NOMO-1 treated with dmso at 0.1 percent for 144 hours (cell line): ENCODE measurements around the gene SATB1.

Source experiments
- DNase-seq: peaks from one replicate; lab custom pipeline; 2025; ENCODE audit not compliant: unreplicated experiment; lab: John Stamatoyannopoulos, UW

Gene SATB1

DNA sequence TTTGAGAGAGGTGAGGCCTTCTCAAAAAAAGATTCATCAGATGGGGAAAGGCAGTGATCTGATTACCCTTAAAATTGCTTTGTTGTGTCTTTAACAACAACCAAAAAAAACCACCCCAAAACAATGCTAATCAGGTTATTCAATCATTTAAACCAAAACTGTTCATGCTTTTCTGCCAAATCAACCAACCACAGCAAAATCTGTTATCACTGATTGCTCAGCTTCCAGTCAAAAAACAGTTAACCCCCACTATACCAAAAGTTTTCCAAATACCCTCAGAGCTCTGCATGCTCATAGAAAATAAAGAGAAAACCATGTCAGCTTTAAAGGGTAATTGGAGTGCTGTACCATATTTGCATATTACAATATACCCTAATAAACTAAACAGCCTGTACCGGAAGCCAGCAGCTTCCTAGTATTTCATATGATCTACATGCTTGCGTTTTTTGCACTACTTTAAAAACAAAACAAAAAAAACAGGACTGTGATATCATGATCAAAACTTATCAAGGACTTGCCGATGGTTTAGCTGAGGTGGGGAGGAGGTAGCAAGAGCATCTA lies 22.8 kb downstream of the SATB1 start:
- no peak for DNase-seq

DNA sequence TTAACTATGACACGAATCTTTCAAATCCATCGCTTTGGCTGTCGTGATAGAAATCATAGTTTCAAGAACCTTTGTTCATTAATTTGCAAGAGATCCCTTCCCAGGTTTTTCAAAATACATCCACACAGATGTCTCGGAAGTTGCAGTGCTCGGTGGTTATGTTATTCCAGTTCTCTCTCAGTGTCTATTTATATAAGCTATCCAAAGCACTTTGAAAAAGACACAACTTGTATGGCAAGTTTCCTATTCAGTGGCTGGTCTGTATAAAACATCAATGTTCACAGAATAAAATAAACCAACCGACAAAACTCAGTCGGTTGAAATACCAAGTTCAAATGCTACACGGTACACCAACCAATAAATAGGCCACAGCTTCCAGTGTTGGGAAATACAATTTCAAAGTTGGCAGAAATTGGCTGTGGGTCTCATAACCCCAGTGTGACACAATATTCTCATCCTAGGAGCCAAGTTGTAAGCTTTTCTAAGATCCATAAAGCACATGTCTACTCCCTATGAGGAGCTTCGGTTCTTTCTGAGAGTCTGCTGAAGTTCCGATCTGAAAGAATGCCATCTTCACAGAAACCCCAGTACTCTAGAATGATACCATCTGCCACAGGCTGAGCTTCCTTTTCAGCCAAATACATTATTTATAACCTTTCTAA lies 23.7 kb downstream of the SATB1 start:
- DNase-seq: no peak

DNA sequence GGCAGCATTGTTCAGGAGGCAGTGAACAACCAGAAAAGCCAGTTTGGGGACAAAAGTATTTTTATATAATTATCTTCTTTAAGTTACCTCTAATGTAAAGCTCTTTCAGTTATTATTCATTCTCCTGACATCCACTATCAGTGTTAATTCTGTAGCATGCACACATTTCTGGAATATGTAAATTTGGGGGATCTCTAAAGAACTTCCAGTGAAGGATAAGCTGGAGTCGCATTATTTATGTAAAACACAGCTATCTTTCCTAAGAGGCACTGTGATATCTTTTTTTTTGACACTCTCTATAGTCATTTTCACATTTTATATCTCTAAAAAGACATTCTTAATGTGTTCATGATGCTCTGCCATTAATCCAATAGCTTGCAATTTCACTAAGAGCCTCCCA lies 26.7 kb downstream of the SATB1 start:
- DNase-seq: no peak

DNA sequence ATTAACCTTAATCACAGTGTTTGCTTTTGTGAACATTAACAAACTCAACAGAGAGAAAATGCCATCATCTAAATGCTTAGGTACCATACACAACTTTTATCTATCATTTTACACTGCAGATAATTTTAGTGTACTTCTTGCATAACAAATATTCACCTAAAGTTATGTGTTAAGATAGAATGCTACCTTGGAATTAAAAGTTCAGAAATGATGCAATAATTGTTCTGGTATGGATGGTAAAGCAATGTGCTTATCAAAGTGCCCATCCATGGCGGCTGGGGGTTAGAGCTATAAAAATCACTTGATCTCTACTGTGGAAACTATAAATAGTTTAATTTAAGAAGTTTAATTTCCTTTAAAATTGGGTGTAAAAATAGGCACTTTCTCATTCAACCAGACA lies 28.7 kb downstream of the SATB1 start:
- no peak for DNase-seq

DNA sequence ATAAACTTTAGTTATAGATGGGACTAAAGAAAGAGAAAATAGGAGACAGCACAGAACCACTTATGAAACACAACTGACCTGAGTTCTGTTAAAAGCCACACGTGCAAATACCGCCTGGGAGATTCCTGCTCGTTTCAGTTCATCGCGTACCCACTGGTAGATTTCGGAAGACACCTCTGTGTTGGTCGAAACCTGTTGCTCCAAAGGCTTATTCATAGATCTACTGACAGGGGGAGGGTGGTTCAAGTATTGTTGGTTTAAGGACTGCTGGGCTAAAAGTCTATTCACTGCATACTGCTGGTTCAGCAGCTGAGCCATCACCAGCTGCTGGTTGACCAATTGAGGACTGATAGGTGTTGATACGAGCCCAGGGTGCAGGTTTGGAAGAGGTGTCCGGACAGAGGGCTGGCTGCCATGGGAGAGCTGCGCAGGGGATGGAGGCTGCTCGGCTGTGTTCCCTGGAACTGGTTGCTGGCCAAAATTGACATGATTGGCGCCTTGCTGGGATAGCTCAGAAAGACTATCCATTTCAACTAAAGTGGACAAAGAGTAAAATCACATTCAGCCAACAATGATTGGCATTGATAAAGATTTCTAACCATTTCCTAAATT lies 30.6 kb downstream of the SATB1 start:
- DNase-seq: no peak

DNA sequence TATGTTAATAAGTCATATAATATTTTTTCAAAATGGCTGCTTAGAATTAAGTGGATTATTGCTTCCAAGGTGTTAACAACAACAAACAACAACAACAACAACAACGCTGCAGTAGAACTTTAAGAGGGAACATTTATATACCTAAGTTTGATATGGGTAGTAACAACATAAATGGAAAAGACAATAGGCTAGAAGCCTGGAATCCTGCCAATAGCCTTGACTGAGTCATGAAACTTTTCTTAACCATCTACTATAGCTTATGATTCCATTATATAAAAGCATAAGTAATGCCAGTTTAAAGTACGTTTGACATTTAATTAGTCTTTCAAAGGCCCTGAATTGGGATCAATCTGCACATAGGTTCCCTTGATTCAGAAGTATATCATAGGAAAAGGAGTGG lies 31.2 kb downstream of the SATB1 start:
- DNase-seq: no peak

DNA sequence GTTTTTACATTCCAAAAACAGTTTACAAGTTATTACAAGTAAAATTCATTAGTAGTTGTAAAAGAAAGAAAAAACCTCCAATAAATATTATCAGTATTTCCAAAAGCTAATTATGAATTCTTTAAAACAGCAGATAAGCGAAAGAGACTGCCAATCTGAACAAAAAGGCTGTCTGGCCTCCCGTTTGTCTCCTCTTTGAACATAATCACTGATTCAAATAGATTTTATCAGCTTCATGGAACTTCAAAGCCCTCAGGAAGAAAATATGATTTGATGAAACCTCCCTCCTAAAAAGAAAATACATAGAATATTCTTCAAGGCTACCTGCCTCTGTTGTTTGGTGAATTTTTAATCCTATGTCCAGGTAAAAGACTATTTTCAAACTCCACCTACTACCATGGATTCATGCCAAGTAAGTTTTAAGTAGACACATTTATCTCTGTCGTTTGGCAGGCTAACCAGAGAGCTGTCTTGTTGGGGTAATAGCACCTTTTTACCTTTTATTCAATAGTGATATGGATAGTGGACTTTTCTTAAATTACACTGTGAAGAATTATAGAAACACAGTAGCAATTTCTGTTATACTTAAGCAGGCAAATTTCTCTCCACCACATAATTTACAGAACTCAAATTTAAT lies 35.0 kb downstream of the SATB1 start:
- no peak for DNase-seq

DNA sequence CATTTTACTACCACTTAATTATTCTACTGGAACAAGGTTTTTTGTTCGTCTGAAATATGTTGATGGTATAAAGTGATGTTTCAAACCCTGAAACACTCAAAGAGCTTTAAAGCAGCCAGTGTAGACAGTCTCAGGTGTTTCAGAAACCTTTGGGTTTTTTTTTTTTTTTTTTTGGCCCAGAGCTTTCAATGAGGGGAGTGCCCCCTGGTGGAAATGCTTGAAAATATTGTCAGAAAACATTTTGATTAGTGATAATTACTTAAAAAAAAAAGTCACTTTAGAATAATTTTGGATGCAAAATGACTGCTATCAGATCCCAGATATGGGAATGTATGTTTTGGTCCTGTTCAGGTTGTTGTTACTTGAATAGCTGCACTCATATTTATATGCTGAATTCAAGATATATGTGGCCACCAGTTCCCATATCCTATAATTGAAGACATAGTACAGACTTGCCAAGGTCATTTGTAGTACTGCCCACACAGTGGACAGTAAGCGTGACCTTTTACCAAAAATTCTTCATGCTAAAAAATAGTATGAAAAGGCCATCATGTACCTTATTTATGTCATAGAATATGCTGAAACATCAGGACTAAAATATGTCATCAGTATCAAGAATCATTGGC lies 35.9 kb downstream of the SATB1 start:
- no peak for DNase-seq

DNA sequence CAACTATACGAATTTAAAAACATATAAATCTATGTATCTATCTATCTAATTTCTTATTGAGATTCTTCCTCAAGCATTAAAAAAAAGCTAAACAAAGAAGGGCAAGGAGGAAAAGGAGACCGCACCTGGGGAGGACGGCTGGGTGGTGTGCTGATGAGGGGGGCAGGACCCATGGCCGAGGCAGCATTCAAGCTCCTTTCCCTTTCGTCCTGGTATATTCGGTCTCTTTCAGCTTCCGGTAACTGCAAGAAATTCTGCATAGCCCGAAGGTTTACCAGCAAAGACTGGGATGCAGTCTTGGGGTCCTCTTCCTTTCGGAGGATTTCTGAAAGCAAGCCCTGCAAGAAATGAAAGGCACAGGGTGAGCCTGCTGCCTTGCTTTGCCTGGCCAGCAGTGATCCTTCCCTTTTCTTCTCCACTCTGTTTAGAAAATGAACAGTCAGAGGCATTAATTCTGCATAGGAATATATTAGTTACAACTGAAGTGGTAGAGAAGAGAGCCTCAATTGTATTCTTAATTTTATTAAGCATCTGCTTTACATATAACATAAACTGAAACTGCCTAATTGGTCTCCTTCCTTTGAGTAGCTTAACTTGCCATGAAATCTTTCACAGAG lies 38.8 kb downstream of the SATB1 start:
- no peak for DNase-seq

DNA sequence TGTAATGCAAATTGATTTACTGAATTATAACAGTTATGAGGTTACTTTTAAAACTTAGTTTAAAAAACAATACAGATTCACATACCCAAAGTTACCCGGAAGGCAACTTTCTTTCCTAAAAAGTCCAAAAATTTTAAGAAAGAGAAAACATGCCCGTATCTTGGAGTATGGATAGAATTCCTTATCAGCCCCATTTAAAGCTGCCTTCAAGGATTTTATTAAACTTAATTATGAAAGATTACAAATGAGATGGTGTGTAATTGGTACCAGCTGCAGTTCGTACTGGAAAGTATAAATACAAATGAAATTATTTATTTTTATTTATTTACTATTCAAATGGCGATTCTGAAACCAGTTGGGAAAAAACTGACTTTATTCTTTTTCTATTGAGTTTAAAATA lies 39.4 kb downstream of the SATB1 start:
- no peak for DNase-seq

DNA sequence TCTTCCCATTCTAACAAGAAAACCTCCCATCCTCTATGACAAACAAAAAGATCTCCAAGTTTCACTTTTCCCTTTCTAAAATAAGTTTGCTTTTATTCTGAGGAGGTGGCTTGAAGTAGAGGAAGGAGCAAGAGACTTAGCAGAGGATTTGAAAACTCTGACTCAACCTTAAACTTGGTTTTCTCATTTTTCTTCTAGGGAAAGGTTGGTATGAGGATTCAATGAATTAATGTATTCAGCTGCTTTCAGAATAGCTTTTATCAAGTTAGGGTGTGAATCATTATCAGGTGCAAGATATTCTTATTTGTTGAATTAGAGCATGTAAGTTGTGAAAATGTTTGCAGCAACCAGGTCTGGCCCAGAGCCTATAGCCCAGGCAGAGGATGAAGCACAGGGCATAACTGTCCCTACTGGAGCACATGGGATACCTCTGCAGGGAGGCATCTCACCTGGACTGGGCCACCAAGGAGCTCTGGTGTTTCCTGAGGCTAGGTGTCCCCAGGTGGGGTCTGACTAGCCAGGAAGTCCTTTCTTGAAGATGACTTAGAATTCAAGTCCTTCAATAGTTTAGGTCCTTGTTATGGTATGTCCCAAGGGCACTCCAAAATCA lies 42.3 kb downstream of the SATB1 start:
- no peak for DNase-seq

DNA sequence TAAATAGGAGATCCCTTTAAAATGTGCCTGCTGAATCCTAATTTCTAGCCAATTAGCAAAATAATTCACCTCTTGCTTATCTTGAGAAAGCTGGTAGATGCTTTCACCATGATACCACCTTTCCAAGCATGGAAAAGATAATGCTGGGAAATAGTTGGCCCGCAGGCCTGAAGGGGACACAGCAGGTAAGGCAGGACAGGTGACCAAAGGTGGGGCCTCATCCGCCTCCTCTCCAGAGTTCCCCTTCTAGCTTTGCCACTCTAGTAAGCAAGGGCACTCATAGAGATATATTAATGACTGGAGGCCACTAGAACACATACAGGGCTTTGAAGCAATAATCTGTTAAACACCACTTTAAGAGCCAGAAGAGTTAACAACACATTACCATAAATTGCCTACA lies 45.5 kb downstream of the SATB1 start:
- DNase-seq: no peak

DNA sequence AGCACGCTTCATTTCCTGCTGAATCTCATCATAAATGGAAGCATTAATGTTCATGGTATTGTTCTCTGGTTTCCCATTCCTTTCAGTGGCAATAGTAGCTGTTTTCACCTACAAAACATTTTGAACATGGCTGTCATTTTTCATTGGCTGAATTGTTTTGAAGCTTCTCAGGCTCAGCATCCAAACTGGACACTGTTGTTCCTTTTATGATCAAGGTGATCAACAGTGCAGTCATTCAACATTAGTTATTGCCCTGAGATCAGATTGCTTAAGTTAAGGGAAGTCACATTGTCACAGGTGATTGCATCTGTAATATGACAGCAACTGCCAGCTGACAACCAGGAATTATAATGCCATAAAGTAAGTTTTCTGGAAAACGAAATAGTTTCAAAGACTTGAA lies 46.9 kb downstream of the SATB1 start:
- DNase-seq: no peak

DNA sequence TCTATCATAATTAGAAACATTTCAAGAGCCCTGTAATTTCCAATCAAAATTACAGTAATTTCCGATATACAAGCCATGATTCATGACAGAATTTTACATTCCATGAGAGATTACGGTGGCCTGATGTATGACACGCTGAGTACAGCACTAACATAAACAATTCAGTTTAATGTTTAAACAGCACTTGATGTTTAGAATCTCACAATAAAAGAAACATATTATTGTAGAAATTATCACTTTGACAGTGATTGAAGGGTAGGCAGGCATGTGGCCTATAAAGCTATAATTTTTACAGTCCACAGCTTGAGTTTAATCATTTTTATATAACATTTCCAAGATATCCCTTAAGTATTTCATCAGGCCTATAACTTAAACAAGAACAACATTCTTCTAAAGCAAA lies 48.5 kb downstream of the SATB1 start:
- DNase-seq: no peak

DNA sequence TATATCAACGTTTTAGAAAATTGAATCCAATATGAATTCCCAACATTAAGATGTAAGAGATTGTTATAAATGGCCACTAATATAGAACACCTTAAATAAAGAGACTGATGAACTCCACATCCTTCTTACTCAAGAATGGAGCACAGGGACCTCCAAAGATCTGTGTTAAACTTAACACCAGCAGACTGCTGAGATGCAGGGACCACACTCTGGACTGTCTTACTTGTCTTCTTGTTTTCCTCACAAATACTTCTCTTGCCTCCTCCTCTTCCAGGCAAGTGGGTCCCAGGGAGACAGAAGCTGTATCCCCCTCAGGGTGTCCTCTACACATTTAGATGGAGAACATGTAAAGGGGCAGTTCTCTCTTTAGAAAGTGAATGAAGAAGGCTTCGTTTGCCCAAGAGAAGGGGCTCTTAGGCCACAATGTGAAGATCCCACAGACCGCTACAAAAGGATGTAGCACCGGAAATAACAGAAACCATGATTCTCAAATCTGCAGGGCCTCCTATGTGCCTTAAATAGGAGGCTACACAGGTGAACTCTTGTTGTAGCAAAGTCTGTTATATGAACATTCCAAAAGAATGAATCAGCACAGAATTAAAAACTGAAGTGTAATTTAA lies 52.2 kb downstream of the SATB1 start:
- no peak for DNase-seq

DNA sequence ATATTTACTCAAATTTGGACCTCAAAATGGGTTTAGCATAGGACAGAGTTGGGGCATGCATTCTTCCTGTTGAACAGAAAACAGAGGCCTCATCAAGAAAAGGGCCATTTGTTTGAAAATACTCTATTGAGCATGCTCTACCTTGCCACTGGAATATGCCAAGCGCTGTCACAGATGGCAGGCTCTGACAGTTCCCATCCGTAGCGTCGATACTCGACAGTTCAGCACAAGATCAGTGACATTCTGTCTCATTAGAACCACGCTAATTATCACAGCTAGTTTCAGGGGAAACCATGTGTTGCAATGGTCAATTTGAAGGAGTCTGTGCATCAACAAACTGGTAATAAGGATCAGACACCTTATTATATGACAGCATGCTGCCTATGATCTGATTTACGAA lies 54.5 kb downstream of the SATB1 start:
- no peak for DNase-seq

DNA sequence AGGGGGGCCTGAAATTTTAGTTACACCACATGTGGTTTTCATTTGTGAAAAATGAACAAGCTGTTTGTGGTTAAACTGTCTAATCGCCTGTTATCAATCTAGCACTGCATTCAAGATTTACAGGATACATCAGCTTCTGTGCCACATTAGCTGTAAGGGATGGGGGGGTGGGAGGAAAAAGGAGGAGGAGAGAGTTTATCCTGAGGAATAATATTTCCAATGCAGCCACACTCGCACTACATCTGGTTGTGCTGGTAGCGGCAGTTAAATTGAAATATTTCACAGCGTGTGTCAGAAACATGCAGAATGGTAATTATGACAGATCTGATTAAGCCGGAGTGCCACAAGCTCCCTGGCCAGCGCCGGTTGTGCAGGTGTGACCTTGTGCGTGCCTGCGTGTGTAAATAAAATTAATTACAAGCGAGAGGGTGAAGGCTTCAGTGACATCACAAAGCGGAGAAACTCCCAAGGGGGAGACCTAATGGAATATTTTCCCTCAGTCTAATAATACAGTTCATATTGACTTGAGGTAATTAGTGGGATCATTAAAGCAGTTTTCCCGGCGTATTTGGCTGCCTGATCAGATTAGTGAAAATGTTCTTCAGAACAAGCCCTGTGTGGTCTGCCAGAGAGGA lies 55.5 kb downstream of the SATB1 start:
- DNase-seq: no peak

DNA sequence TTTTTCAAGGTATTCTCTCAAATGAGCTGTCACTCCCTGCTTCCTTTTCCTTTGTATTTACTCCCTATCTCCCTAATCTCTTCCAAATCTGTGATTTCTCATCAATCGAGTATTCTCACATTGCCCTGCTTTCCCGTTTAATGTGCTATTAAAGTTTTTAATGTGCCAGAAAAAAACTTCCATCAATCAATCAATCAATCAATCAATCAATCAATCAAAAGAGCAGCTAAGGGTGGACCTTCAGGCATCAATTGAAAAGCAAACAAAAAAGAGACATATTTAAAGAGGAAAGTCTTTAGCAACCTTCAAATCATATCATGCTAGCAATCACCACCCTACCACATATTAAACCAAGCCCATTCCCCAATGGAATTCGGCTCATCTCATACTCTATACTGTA lies 58.9 kb downstream of the SATB1 start:
- DNase-seq: no peak

DNA sequence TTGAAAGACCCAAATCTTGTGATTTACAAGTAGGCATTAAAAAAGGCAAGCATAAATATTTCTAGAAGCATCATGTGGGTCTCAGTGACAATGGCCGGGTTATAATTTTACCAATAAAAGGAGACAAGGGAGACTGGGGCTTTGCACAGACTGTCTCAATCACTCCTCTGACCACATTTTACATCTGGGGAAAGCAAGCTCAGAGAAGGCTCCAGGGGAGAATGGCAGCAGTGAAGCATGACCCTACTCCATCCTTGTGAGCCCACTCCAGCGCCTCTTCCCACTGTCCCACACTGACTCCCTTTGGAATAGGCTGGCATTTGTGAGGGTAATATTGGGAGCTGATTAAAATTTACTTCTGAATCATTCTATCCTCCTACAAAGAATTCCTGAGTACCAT lies 61.8 kb downstream of the SATB1 start:
- no peak for DNase-seq

DNA sequence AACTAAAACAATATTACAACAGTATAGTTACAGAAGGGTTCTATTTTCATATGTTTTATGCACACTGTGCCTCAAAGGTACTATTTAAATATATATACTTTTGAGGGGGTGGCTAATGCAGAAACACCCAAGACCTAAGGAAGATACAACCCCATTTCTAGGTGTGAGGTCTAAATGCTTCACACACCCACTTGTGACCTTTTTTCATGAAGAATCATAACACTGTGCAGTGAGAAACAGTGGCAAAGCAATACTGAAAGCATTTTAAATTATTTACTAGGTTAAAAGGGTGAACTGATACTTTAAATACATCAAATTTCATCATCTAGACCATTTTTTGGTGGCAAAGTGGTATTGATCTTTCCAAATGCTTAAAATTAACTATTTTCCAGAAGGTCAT lies 67.4 kb downstream of the SATB1 start:
- DNase-seq: no peak
